Calu3 (cell line): ENCODE data around the gene RAB42. TPM values are rescaled to one million over a fixed set of nuclear protein-coding genes. Genes with fewer than 3 reads are reported as not detected.

Experiments
- BruUV-seq: library from RNA; stranded (reverse); fragments of 400-500 nt; replicated peaks from 2 replicates; lab custom pipeline; 2021; lab: Mats Ljungman, UMichigan
- CTCF ChIA-PET: fragments of 300-600 bp; sonication (Branson Sonifier 250); formaldehyde crosslinking; loops from one replicate; lab custom pipeline; 2022; ENCODE audit warnings: antibody characterized with exemption; lab: Charles Lee
- DNase-seq: peaks from one replicate; pipeline ENCODE4 v3.0.0; 2022
- H3K27ac Mint-ChIP-seq: one replicate; pipeline ENCODE4 v1.8.0; 2022; ENCODE audit warnings: mixed read lengths; ENCODE audit not compliant: unreplicated experiment
- H3K27me3 Mint-ChIP-seq: one replicate; pipeline ENCODE4 v1.8.0; 2022; ENCODE audit warnings: mixed read lengths; ENCODE audit not compliant: unreplicated experiment
- H3K36me3 Mint-ChIP-seq: one replicate; pipeline ENCODE4 v1.8.0; 2022; ENCODE audit warnings: mild to moderate bottlenecking, moderate library complexity, mixed read lengths; ENCODE audit not compliant: insufficient read depth, unreplicated experiment
- H3K4me1 Mint-ChIP-seq: one replicate; pipeline ENCODE4 v1.8.0; 2022; ENCODE audit warnings: mild to moderate bottlenecking, low read depth, mixed read lengths; ENCODE audit not compliant: unreplicated experiment
- H3K4me3 Mint-ChIP-seq: one replicate; pipeline ENCODE4 v1.8.0; 2022; ENCODE audit warnings: mild to moderate bottlenecking, low read depth, moderate library complexity, mixed read lengths; ENCODE audit not compliant: unreplicated experiment
- H3K9me3 Mint-ChIP-seq: one replicate; pipeline ENCODE4 v1.8.0; 2022; ENCODE audit warnings: low read depth, mixed read lengths; ENCODE audit not compliant: unreplicated experiment
- intact Hi-C: fragments of 100-400 bp; cut with micrococcal nuclease; formaldehyde crosslinking; loops from one replicate; pipeline ENCODE4 v1.10.0; 2022; ENCODE audit not compliant: unreplicated experiment
- total RNA-seq: library from RNA; stranded (reverse); gene quantifications from 2 replicates; pipeline ENCODE4 v1.2.3, GENCODE V29; 2022
- TF ChIP-seq, protein P1 (sequence below): fragments of 200-600 bp; IDR thresholded peaks from one replicate; pipeline ENCODE4 v1.8.0; 2022; ENCODE audit warnings: antibody characterized with exemption; ENCODE audit not compliant: unreplicated experiment

The RAB42 gene
- total RNA-seq, 1 experiment from 2014 or later, result 1.1 TPM

- Mint-ChIP-seq H3K9me3 (no peaks in the 10 kb centered on the region), H3K4me1 (peaks cover 26% of the 10 kb centered on the region), H3K27me3 (no peaks in the 10 kb centered on the region), H3K4me3 (peak overlapping the region; percentile 96), H3K27ac (no peak overlapping the region), H3K36me3 (peaks cover 28% of the 10 kb centered on the region)
- CTCF ChIA-PET, result interaction anchor here (0.6 to 1.2 kb wide), 4 partner anchors 96 to 319 kb away, joined by 3 to 11 read pairs (median 6); partner anchors contain the start of gene YTHDF2
- no TSS peak for BruUV-seq
- intact Hi-C loops, result no loop called here
- TF ChIP-seq, protein P1, sequence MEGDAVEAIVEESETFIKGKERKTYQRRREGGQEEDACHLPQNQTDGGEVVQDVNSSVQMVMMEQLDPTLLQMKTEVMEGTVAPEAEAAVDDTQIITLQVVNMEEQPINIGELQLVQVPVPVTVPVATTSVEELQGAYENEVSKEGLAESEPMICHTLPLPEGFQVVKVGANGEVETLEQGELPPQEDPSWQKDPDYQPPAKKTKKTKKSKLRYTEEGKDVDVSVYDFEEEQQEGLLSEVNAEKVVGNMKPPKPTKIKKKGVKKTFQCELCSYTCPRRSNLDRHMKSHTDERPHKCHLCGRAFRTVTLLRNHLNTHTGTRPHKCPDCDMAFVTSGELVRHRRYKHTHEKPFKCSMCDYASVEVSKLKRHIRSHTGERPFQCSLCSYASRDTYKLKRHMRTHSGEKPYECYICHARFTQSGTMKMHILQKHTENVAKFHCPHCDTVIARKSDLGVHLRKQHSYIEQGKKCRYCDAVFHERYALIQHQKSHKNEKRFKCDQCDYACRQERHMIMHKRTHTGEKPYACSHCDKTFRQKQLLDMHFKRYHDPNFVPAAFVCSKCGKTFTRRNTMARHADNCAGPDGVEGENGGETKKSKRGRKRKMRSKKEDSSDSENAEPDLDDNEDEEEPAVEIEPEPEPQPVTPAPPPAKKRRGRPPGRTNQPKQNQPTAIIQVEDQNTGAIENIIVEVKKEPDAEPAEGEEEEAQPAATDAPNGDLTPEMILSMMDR, result peak; percentile 18
- DNase-seq, result peak; percentile 43
Observed at GRCh38 chr1:28640766-28641165, 48.7 kb downstream of the RAB42 start.

DNA sequence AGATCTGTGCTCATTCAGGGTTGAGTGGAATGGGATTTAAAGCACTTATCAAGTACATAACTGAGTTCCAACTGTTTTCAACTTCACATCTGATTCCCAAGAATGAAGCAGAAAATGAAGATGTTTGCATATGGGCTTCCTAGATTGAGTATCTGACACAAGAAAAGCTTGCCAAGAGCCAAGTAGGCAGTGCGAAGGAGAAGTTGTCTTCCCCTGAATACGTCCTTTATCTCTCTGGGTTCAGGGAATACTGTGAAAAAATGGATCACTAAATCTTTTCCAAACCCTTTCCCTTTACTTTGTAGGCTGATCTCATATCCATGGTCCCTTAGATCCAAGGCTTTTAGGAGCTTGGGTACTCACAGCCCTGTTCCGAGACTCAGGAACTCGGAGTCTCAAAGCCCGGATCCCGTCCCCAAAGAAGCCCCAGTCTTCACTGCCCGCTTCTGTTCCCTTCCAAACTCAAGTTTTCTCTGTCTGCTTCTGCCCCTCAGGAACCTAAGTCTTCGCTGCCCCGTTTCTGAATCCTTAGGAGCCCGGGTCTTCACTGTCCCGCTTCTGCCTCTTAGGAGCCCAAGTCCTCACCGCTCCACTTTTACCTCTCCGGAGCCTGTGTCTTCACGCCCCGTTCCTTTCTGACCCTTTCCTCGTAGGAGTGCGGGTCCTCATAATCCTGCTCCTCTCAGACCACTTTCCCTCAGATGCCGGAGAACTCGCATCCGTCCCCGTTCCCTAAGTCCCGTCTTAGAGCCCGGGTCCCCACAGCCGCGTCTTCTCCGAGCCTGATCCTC lies 50.2 kb downstream of the RAB42 start:
- peak; percentile 18 for DNase-seq
- Mint-ChIP-seq H3K27me3 (no peaks in the 10 kb centered on the region), H3K4me1 (peaks cover 26% of the 10 kb centered on the region), H3K9me3 (no peaks in the 10 kb centered on the region), H3K27ac (peak overlapping the region; percentile 87), H3K4me3 (peak overlapping the region; percentile 96), H3K36me3 (peaks cover 28% of the 10 kb centered on the region)
- TF ChIP-seq, protein P1, result no peak
- BruUV-seq, result TSS peak; percentile 40
- CTCF ChIA-PET, result interaction anchor here (0.5 to 1.3 kb wide), 11 partner anchors 8 to 272 kb away, joined by 3 to 9 read pairs (median 3); partner anchors contain the start of genes GMEB1 and YTHDF2
- intact Hi-C loops, result loop anchor here (2.0 kb wide), 1 partner anchor 235 kb away; no protein-coding TSS in a partner anchor

GRCh38 chr1:28642847-28643635 lies 51.0 kb downstream of the RAB42 start, which contains the start of gene TAF12:
TSS of gene TAF12 (minus strand) at chr1:28643067. CDS start at chr1:28622081, 20,986 bp downstream.
- CTCF ChIA-PET, result interaction anchor here (0.5 to 1.0 kb wide), 22 partner anchors 9 to 1796 kb away, joined by 3 to 12 read pairs (median 4); partner anchors contain the start of genes GMEB1 and YTHDF2

More at GRCh38 chr1:28642847-28643635, 51.0 kb downstream of the RAB42 start, which contains the start of gene TAF12:
- Mint-ChIP-seq H3K4me1 (peaks cover 29% of the 10 kb centered on the region), H3K4me3 (peak within 1 kb of the TSS; percentile 96), H3K27me3 (no peaks in the 10 kb centered on the region), H3K27ac (peak within 1 kb of the TSS; percentile 87), H3K9me3 (no peaks in the 10 kb centered on the region), H3K36me3 (peaks cover 32% of the 10 kb centered on the region)
- intact Hi-C loops, result loop anchor here (2.0 kb wide), 1 partner anchor 234 kb away; no protein-coding TSS in a partner anchor
- BruUV-seq, result TSS peak; percentile 96
- TF ChIP-seq, protein P1, result peak; percentile 31
- DNase-seq, result peak; percentile 90
